Activated T-cell treated with anti-CD3 and anti-CD28 coated beads, Interleukin-2, amount 50 U/mL, for 24 hours (primary cell): ENCODE measurements around the gene ATXN7L1.

Experiments used
- DNase-seq: peaks from one replicate; pipeline ENCODE4 v3.0.0-alpha.2; 2020
- H3K27ac Mint-ChIP-seq: 2 replicates; pipeline ENCODE4 v1.8.0; 2020; ENCODE audit warnings: mild to moderate bottlenecking, mixed read lengths
- H3K27me3 Mint-ChIP-seq: 2 replicates; pipeline ENCODE4 v1.8.0; 2020; ENCODE audit warnings: mixed read lengths
- H3K36me3 Mint-ChIP-seq: 2 replicates; pipeline ENCODE4 v1.8.0; 2020; ENCODE audit warnings: low read depth, mixed read lengths
- H3K4me1 Mint-ChIP-seq: 2 replicates; pipeline ENCODE4 v1.8.0; 2020; ENCODE audit warnings: low read depth, mixed read lengths
- H3K4me3 Mint-ChIP-seq: 2 replicates; pipeline ENCODE4 v1.8.0; 2020; ENCODE audit warnings: mild to moderate bottlenecking, moderate library complexity, mixed read lengths
- H3K9me3 Mint-ChIP-seq: 2 replicates; pipeline ENCODE4 v1.8.0; 2020; ENCODE audit warnings: mixed read lengths

Gene ATXN7L1

DNA sequence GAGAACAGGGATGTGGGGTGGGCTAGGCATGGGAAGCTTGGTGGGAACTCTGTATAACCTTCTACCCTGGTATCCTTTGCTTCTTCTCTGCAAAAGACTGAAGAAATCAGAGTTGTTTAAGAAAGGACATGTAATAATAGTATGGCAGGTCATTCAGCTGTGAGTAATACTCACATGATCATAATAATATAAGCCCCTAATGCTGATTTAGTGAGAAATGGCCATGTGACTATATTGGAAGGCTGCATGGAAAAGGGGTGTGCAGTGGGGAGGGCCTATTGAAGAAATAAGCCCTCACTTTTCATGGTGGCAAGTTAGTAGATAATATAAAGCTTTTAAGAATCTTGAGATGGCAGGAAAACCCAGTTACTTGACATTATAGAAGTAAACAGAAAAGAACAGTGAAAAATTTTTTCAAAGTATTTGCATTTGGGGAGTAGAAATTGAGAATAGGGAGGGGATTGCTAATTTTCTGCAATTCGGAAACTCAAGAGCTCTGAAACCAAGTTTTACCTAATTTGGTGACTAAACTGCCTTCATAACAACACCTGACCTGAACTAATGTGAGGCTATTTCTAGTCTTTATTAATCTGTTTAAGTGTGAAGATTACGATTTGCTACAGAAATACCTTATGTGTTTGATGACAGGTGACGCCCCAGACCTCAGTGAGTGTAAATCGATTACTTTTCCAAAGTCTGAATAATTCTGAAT lies 44.4 kb downstream of the ATXN7L1 start:
- no peak for DNase-seq
- no peaks in the 10 kb centered on the region for H3K9me3 Mint-ChIP-seq
- H3K27me3 Mint-ChIP-seq: no peaks in the 10 kb centered on the region
- H3K4me1 Mint-ChIP-seq: peaks cover 11% of the 10 kb centered on the region
- H3K36me3 Mint-ChIP-seq: no peaks in the 10 kb centered on the region
- no peak overlapping the region for H3K27ac Mint-ChIP-seq
- no peak overlapping the region for H3K4me3 Mint-ChIP-seq

DNA sequence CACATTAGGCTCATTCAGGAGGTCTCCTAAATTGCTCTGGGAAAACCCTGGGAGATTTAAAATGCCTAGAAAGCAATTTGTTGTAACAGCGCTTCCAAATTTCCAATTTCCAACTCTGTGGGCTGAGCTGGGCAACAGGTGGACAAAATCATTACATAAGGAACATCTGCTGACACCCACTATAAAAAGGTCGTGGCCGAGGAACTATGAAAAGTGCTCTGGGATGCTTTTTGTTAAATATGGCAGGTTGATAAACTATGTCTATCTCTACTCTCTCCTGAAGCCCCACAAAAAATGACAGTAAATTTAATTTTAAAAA lies 45.1 kb downstream of the ATXN7L1 start:
- H3K27me3 Mint-ChIP-seq: no peaks in the 10 kb centered on the region
- H3K27ac Mint-ChIP-seq: no peak overlapping the region
- H3K4me3 Mint-ChIP-seq: no peak overlapping the region
- H3K9me3 Mint-ChIP-seq: no peaks in the 10 kb centered on the region
- no peaks in the 10 kb centered on the region for H3K36me3 Mint-ChIP-seq
- peaks cover 11% of the 10 kb centered on the region for H3K4me1 Mint-ChIP-seq
- no peak for DNase-seq

- H3K9me3 Mint-ChIP-seq: no peaks in the 10 kb centered on the region
- H3K36me3 Mint-ChIP-seq: no peaks in the 10 kb centered on the region
- no peak overlapping the region for H3K4me3 Mint-ChIP-seq
- no peak overlapping the region for H3K27ac Mint-ChIP-seq
- DNase-seq: no peak
- no peaks in the 10 kb centered on the region for H3K27me3 Mint-ChIP-seq
- H3K4me1 Mint-ChIP-seq: peaks cover 11% of the 10 kb centered on the region
Observed at GRCh38 chr7:105830405-105831301, 45.7 kb downstream of the ATXN7L1 start.

- Mint-ChIP-seq H3K4me1 (peaks cover 11% of the 10 kb centered on the region), H3K27me3 (no peaks in the 10 kb centered on the region)
- no peak for DNase-seq
Observed at GRCh38 chr7:105829681-105830322, 46.6 kb downstream of the ATXN7L1 start.

DNA sequence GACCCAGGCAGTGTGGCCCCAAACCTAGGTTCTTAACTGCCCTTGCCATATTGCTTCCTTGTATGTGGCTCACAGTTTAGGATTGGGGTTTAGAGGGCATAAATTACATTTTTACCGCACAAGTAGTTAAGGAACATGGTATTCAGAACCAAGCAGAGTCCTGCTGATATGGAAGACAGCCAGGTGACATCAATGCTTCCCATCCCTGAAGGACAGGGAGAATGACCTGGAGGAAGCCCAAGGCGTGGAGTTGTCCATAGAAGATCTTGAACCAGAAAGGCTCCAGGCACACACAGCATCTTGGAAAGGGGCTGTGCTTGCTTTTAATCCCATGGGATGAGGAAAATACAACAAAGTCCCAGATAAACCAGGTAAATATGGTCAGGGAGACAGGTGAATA lies 48.3 kb downstream of the ATXN7L1 start:
- H3K27me3 Mint-ChIP-seq: no peaks in the 10 kb centered on the region
- H3K4me3 Mint-ChIP-seq: no peak overlapping the region
- H3K27ac Mint-ChIP-seq: no peak overlapping the region
- peaks cover 17% of the 10 kb centered on the region for H3K4me1 Mint-ChIP-seq
- H3K36me3 Mint-ChIP-seq: peaks cover 2% of the 10 kb centered on the region
- H3K9me3 Mint-ChIP-seq: no peaks in the 10 kb centered on the region
- no peak for DNase-seq

More at GRCh38 chr7:105829681-105830322, 46.6 kb downstream of the ATXN7L1 start:
- H3K4me3 Mint-ChIP-seq: no peak overlapping the region
- no peak overlapping the region for H3K27ac Mint-ChIP-seq
- no peaks in the 10 kb centered on the region for H3K36me3 Mint-ChIP-seq
- H3K9me3 Mint-ChIP-seq: no peaks in the 10 kb centered on the region

- Mint-ChIP-seq H3K9me3 (no peaks in the 10 kb centered on the region), H3K27ac (no peak overlapping the region), H3K4me3 (no peak overlapping the region), H3K4me1 (peaks cover 20% of the 10 kb centered on the region), H3K27me3 (no peaks in the 10 kb centered on the region), H3K36me3 (peaks cover 2% of the 10 kb centered on the region)
- no peak for DNase-seq
Observed at GRCh38 chr7:105827151-105827875, 49.1 kb downstream of the ATXN7L1 start.

DNA sequence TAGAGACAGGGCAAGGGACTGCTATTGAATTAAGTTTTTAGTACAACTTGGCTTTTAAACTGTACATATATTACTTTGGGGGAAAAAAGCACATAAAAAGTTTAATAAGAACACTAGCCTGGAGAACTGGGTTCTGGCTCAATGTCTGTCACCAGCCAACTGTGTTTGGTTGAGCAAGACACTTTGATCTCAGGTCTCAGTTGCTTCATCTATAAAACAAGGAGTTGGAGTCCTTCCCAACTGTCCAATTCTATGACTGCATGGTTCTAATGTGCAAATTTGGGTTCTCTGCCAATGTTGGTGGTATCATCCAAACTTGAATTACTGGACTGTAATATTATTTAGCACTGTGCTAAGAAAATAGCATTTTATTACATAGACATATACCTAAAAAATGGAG lies 50.3 kb downstream of the ATXN7L1 start:
- Mint-ChIP-seq H3K4me1 (peaks cover 31% of the 10 kb centered on the region), H3K27me3 (no peaks in the 10 kb centered on the region), H3K4me3 (no peak overlapping the region), H3K36me3 (peaks cover 2% of the 10 kb centered on the region), H3K9me3 (no peaks in the 10 kb centered on the region), H3K27ac (no peak overlapping the region)
- DNase-seq: no peak

DNA sequence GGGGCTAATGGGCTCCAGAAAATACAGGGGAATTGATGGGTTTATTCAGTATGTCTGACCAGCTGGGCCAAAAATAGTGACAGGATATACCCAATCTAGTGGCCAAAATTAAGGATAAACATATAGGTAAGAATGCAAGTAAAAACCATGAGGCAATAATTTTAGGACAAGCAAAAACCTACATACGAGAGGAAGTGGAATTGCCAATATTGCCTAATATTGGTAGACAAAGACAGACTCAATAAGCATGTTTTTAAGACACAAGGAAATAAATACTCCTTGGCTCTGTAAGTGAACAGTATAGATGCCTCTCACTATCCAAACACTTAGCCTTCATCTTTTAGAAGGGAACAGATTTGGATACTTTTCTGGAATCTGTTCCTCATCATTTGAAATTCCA lies 51.0 kb downstream of the ATXN7L1 start:
- Mint-ChIP-seq H3K4me3 (no peak overlapping the region), H3K27me3 (no peaks in the 10 kb centered on the region), H3K27ac (no peak overlapping the region), H3K4me1 (peaks cover 31% of the 10 kb centered on the region), H3K36me3 (peaks cover 2% of the 10 kb centered on the region), H3K9me3 (no peaks in the 10 kb centered on the region)
- no peak for DNase-seq

DNA sequence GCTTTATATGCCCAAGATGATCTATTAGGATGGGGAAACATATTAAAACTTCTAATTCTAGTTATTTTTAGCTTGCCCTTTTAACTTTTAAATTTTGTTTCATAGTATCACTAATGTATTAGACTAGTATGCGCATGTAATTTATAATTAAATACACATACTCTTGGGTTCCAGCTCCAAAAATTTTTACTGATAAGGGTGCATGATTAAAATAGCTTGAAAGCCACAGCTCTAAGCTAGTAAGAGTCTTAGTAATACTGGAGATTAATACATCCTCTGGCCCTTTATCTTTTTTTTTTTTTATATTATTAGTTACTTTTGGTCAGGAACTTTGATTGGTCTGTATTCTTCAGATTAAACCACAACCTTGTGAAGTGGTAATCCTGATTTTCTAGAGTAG lies 53.6 kb downstream of the ATXN7L1 start:
- no peak overlapping the region for H3K27ac Mint-ChIP-seq
- H3K4me3 Mint-ChIP-seq: no peak overlapping the region
- H3K36me3 Mint-ChIP-seq: peaks cover 2% of the 10 kb centered on the region
- no peaks in the 10 kb centered on the region for H3K9me3 Mint-ChIP-seq
- peaks cover 29% of the 10 kb centered on the region for H3K4me1 Mint-ChIP-seq
- no peaks in the 10 kb centered on the region for H3K27me3 Mint-ChIP-seq
- no peak for DNase-seq

- DNase-seq: no peak
- Mint-ChIP-seq H3K36me3 (peaks cover 2% of the 10 kb centered on the region), H3K4me3 (no peak overlapping the region), H3K27ac (peak overlapping the region; percentile 37), H3K27me3 (no peaks in the 10 kb centered on the region), H3K4me1 (peaks cover 30% of the 10 kb centered on the region), H3K9me3 (no peaks in the 10 kb centered on the region)
Observed at GRCh38 chr7:105821527-105821926, 54.9 kb downstream of the ATXN7L1 start.

DNA sequence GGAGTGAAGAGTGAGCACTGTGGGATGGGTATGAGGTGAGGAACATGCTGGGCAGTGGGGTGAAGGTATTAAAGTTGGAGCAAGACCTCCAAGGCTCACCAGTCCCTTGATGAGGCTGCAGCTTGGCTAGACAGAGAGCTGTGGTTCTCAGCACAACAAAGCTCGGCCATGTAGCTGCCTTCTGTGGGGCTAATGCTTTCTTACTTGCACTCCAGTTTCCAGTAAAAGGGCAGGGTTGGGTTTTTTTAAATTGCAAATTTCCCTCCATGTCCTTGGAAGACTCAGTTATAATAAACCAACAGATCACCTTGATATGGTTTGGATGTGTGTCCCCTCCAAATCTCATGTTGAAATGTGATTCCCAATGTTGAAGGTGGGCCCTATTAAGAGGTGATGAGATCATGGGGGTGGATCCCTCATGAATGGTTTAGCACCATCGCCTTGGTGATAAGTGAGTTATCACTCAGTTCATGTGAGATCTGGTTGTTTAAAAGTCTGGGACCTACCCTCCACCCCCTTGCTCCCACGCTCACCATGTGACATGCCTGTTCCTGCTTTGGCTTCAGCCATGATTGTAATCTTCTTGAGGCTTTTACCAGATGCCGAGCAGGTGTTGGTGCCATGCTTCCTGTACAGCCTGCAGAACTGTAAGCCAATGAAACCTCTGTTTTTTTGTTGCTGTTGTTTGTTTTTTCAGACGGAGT lies 55.9 kb downstream of the ATXN7L1 start:
- H3K9me3 Mint-ChIP-seq: no peaks in the 10 kb centered on the region
- H3K4me3 Mint-ChIP-seq: no peak overlapping the region
- H3K27me3 Mint-ChIP-seq: no peaks in the 10 kb centered on the region
- DNase-seq: no peak
- H3K36me3 Mint-ChIP-seq: peaks cover 2% of the 10 kb centered on the region
- H3K4me1 Mint-ChIP-seq: peaks cover 30% of the 10 kb centered on the region
- H3K27ac Mint-ChIP-seq: no peak overlapping the region

GRCh38 chr7:105819559-105819958 lies 56.8 kb downstream of the ATXN7L1 start:
- H3K36me3 Mint-ChIP-seq: peaks cover 2% of the 10 kb centered on the region
- DNase-seq: no peak
- H3K27ac Mint-ChIP-seq: no peak overlapping the region
- no peaks in the 10 kb centered on the region for H3K9me3 Mint-ChIP-seq
- H3K27me3 Mint-ChIP-seq: no peaks in the 10 kb centered on the region
- H3K4me3 Mint-ChIP-seq: no peak overlapping the region
- peaks cover 30% of the 10 kb centered on the region for H3K4me1 Mint-ChIP-seq

- Mint-ChIP-seq H3K4me1 (peaks cover 14% of the 10 kb centered on the region), H3K9me3 (no peaks in the 10 kb centered on the region), H3K27ac (no peak overlapping the region), H3K4me3 (no peak overlapping the region), H3K27me3 (no peaks in the 10 kb centered on the region), H3K36me3 (no peaks in the 10 kb centered on the region)
- DNase-seq: no peak
Observed at GRCh38 chr7:105816954-105817615, 59.3 kb downstream of the ATXN7L1 start.
